Measurements from ENCODE around the gene LNX1.

The LNX1 gene

DNA sequence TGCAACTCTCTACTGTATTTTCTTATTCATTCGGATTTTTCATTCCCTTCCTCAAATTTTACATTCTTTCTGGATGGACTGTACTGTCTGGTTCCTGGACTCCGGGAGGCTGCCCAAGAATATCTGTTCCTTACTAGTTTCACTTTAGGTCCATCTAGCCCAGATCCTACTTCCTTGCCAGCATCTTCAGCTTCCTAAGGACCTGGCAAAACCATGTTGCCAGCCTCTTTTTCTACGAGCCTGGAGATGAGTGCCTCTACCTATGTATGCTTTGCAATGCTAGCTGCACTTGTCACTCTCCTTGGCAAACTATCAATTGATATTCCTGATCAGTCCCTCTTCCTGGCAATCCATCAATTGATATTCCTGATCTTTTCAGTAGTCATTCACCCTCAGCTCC, 5.6 kb upstream of the LNX1 start:
- in situ Hi-C loops (cut with MboI; ENCODE audit: low sequenced_read_pairs, unreplicated experiment): loop anchor here (25.0 kb wide), 1 partner anchor 615 kb away; no protein-coding TSS in a partner anchor
- no peak for DNase-seq (ENCODE audit: low spot score)
- TF ChIP-seq, protein P1, sequence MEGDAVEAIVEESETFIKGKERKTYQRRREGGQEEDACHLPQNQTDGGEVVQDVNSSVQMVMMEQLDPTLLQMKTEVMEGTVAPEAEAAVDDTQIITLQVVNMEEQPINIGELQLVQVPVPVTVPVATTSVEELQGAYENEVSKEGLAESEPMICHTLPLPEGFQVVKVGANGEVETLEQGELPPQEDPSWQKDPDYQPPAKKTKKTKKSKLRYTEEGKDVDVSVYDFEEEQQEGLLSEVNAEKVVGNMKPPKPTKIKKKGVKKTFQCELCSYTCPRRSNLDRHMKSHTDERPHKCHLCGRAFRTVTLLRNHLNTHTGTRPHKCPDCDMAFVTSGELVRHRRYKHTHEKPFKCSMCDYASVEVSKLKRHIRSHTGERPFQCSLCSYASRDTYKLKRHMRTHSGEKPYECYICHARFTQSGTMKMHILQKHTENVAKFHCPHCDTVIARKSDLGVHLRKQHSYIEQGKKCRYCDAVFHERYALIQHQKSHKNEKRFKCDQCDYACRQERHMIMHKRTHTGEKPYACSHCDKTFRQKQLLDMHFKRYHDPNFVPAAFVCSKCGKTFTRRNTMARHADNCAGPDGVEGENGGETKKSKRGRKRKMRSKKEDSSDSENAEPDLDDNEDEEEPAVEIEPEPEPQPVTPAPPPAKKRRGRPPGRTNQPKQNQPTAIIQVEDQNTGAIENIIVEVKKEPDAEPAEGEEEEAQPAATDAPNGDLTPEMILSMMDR (IDR thresholded peaks at IDR 0.05; ENCODE audit: borderline replicate concordance, control extremely low read depth, extremely low read depth, insufficient read depth, missing control alignments): no peak

DNA sequence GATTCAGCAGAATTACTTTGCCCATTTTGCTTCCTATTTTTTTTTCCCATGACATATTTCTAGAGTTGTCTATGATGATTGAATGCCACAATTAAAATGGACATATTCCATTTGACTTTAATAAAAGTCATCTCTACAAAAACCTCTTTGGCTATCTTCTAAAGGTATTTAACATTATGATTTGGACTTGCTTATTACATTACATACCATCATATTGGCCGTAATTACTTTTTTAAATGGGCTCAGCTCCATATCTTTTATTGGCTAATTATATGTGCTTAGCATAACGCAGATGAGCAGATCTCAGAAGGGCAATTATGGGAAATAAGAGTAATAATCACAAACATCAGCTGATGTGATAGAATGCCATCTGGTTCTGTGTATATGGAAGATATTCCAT, 4.5 kb upstream of the LNX1 start:
- in situ Hi-C loops (cut with MboI; ENCODE audit: low sequenced_read_pairs, unreplicated experiment): loop anchor here (25.0 kb wide), 1 partner anchor 616 kb away; no protein-coding TSS in a partner anchor

DNA sequence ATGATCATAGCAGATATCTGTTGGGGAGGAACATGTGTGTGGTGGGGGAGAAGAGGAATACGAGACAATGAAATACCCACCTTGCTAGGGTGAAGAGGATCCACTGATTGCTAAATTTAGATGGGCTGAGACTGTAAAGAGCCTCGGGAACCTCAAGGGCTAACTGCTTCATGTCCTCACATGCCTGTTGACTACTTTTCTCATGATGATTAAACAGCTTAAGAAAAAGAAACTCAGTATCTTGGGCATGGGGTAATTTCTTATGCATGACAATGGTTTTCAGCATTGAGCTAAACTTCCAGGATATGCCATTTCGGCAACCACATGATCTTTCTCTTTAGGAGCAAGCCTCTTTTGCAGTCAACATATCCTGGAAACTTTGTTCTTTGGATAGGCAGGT, 3.9 kb upstream of the LNX1 start:
- in situ Hi-C loops (cut with MboI; ENCODE audit: low sequenced_read_pairs, unreplicated experiment): loop anchor here (25.0 kb wide), 1 partner anchor 617 kb away; no protein-coding TSS in a partner anchor
- TF ChIP-seq, protein P1 (IDR thresholded peaks at IDR 0.05; ENCODE audit: borderline replicate concordance, control extremely low read depth, extremely low read depth, insufficient read depth, missing control alignments): no peak
- no peak for DNase-seq (ENCODE audit: low spot score)

More for the DNA sequence above, 4.5 kb upstream of the LNX1 start:
- TF ChIP-seq, protein P1 (IDR thresholded peaks at IDR 0.05; ENCODE audit: borderline replicate concordance, control extremely low read depth, extremely low read depth, insufficient read depth, missing control alignments): no peak
- no peak for DNase-seq (ENCODE audit: low spot score)

DNA sequence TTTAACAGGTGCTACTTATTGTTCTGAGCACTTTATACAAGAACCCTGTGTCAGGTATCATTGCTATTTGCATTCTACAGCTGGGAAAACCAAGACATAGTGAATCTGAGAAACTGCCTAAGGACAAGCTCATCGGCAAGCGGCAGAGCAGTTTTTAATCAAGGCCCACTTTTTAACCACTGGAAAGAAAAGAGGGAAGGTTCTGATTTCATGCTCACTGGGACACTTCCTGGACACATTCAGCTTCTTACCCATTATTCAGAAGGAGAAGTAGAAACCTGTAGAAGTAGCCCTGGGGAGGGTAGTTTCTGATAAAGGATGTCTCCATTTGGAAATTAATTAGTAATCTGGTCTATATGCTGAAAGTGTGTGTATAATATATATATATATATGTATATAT, 2.5 kb upstream of the LNX1 start:
- in situ Hi-C loops (cut with MboI; ENCODE audit: low sequenced_read_pairs, unreplicated experiment): loop anchor here (25.0 kb wide), 1 partner anchor 619 kb away; no protein-coding TSS in a partner anchor
- DNase-seq (ENCODE audit: low spot score): no peak
- TF ChIP-seq, protein P1 (IDR thresholded peaks at IDR 0.05; ENCODE audit: borderline replicate concordance, control extremely low read depth, extremely low read depth, insufficient read depth, missing control alignments): no peak

DNA sequence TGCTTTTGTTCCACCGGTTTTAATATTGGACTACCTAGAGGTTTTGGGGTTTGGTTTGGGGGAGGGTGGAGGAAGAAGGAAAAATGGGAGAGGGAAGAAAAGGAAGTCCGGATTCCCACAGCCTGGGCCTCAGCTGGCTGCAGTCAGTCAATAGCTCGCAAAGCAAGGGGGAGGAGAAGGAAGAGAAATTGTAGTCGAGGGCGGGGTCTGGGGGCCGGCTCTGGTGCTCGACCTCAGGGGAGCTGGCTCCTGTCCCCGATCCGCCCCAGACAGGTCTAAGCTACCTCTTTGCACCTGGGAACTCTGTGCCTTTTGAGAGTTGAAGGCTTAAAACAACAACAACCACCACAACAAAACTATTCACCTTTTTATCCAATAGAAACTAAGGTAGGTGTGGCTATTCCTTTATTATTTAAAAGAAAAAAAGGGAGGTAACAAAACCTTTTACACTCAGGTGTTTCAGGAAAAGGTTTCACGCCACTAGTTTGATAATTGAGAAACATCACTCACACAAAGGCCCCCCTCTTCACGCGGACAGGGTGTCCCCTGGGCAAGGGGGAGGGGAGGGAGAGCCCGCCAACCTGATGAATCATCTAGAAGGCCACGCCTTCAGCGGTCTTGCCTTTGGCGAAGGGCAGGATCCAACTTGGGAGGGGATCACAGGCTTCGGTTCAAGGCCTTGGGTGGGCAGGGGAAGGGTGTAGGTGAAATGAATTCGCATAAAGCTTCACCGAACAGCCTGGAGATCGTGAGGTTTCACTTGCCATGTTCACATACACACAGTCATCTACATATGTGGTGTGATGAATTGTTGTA, 1.6 kb upstream of the LNX1 start:
- no peak for DNase-seq (ENCODE audit: low spot score)
- TF ChIP-seq, protein P1 (IDR thresholded peaks at IDR 0.05; ENCODE audit: borderline replicate concordance, control extremely low read depth, extremely low read depth, insufficient read depth, missing control alignments): no peak
- in situ Hi-C loops (cut with MboI; ENCODE audit: low sequenced_read_pairs, unreplicated experiment): loop anchor here (25.0 kb wide), 1 partner anchor 619 kb away; no protein-coding TSS in a partner anchor

DNA sequence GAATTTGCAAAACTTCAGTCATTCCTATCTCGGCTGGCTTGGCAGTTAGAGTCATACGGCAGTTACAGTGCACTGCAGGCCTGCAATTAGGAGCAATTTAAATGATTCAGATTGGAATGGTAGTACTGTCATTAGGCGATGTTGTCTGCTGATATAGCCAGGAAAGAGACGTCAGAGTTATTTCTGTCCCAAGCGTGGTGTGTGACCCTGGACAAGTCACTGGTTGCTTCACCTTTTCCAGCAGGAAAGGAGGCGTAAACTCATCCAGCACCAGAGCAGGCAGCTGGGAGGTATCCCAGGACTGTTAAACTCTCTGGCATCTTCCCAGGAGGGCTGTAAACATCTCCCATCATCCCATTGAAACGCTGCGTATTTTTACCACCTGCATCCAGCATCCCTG, 836 bp upstream of the LNX1 start:
- in situ Hi-C loops (cut with MboI; ENCODE audit: low sequenced_read_pairs, unreplicated experiment): loop anchor here (25.0 kb wide), 1 partner anchor 620 kb away; no protein-coding TSS in a partner anchor
- no peak for DNase-seq (ENCODE audit: low spot score)
- TF ChIP-seq, protein P1 (IDR thresholded peaks at IDR 0.05; ENCODE audit: borderline replicate concordance, control extremely low read depth, extremely low read depth, insufficient read depth, missing control alignments): no peak
